ENCODE measurements around the gene SHC2.

SHC2 gene

GRCh38 chr19:447064-447426, 13.8 kb downstream of the SHC2 start:
- Histone ChIP-seq H3K4me1 (ENCODE audit: control insufficient read depth, insufficient read depth, low read depth, low read length) (no peaks in the 10 kb centered on the region), H3K9ac (ENCODE audit: low read length) (no peak overlapping the region), H3K9me3 (ENCODE audit: control insufficient read depth, low read length) (no peaks in the 10 kb centered on the region), H3K4ac (ENCODE audit: low read depth in 1 of 2, low read length in 2 of 2) (no peak overlapping the region), H2AK5ac (ENCODE audit: low read length, severe bottlenecking) (no peak overlapping the region), H3K27me3 (ENCODE audit: control insufficient read depth in 1 of 2, insufficient read depth in 1 of 2, low read length in 2 of 2) (no peaks in the 10 kb centered on the region), H4K91ac (ENCODE audit: low read length) (peak overlapping the region; percentile 64), H3K23ac (ENCODE audit: low read length in 2 of 2) (no peak overlapping the region), H3K14ac (ENCODE audit: low read length in 2 of 2) (no peak overlapping the region), H2AFZ (ENCODE audit: low read depth, low read length) (no peak overlapping the region), H4K8ac (ENCODE audit: low read length) (peak overlapping the region; percentile 31), H3K79me1 (replicated peaks; ENCODE audit: low read length, poor library complexity, severe bottlenecking) (no peaks in the 10 kb centered on the region), H3K27ac (ENCODE audit: low read length, poor library complexity, severe bottlenecking) (no peak overlapping the region), H2BK120ac (ENCODE audit: low read depth, low read length) (peak overlapping the region; percentile 56), H2BK15ac (ENCODE audit: low read depth, poor library complexity, severe bottlenecking) (no peak overlapping the region), H3K4me2 (ENCODE audit: low read length, poor library complexity, severe bottlenecking) (no peak overlapping the region), H2BK12ac (ENCODE audit: low read length in 2 of 2) (peak overlapping the region in 1 of 2 experiments; percentile 95), H3K4me3 (ENCODE audit: insufficient read depth in 1 of 2, low read depth in 1 of 2, low read length in 2 of 2) (no peak overlapping the region), H3K18ac (ENCODE audit: low read depth in 1 of 2, low read length in 2 of 2) (peak overlapping the region; percentile 64 to 77), H3K36me3 (ENCODE audit: control insufficient read depth in 1 of 2, insufficient read depth in 2 of 2, low read depth in 1 of 2, low read length in 2 of 2) (no peaks in the 10 kb centered on the region), H2BK5ac (ENCODE audit: low read depth, low read length, poor library complexity, severe bottlenecking) (no peak overlapping the region)
- 82% methylated on average over 24 of the region's 24 CpGs for WGBS
- no peak for DNase-seq

- Histone ChIP-seq H3K4ac (ENCODE audit: low read depth in 1 of 2, low read length in 2 of 2) (no peak overlapping the region), H3K79me1 (replicated peaks; ENCODE audit: low read length, poor library complexity, severe bottlenecking) (no peaks in the 10 kb centered on the region), H2BK120ac (ENCODE audit: low read depth, low read length) (no peak overlapping the region), H3K36me3 (ENCODE audit: control insufficient read depth in 1 of 2, insufficient read depth in 2 of 2, low read depth in 1 of 2, low read length in 2 of 2) (no peaks in the 10 kb centered on the region), H4K8ac (ENCODE audit: low read length) (no peak overlapping the region), H3K23ac (ENCODE audit: low read length in 2 of 2) (no peak overlapping the region), H3K9ac (ENCODE audit: low read length) (no peak overlapping the region), H3K18ac (ENCODE audit: low read depth in 1 of 2, low read length in 2 of 2) (no peak overlapping the region), H3K27me3 (ENCODE audit: control insufficient read depth in 1 of 2, insufficient read depth in 1 of 2, low read length in 2 of 2) (peaks cover 0 to 3% of the 10 kb centered on the region in 2 experiments), H2BK5ac (ENCODE audit: low read depth, low read length, poor library complexity, severe bottlenecking) (no peak overlapping the region), H4K91ac (ENCODE audit: low read length) (no peak overlapping the region), H2AK5ac (ENCODE audit: low read length, severe bottlenecking) (no peak overlapping the region), H2BK15ac (ENCODE audit: low read depth, poor library complexity, severe bottlenecking) (no peak overlapping the region), H3K4me3 (ENCODE audit: insufficient read depth in 1 of 2, low read depth in 1 of 2, low read length in 2 of 2) (no peak overlapping the region), H3K27ac (ENCODE audit: low read length, poor library complexity, severe bottlenecking) (no peak overlapping the region), H3K4me1 (ENCODE audit: control insufficient read depth, insufficient read depth, low read depth, low read length) (no peaks in the 10 kb centered on the region), H2BK12ac (ENCODE audit: low read length in 2 of 2) (no peak overlapping the region), H2AFZ (ENCODE audit: low read depth, low read length) (no peak overlapping the region), H3K9me3 (ENCODE audit: control insufficient read depth, low read length) (no peaks in the 10 kb centered on the region), H3K4me2 (ENCODE audit: low read length, poor library complexity, severe bottlenecking) (no peak overlapping the region), H3K14ac (ENCODE audit: low read length in 2 of 2) (no peak overlapping the region)
- DNase-seq = no peak
- 98% methylated on average over 26 of the region's 26 CpGs for WGBS
These were observed 16.1 kb downstream of the SHC2 start for GRCh38 chr19:444677-445210.

- H4K91ac ChIP-seq (ENCODE audit: low read length) = no peak overlapping the region
- H3K14ac ChIP-seq (ENCODE audit: low read length in 2 of 2) = no peak overlapping the region
- no peaks in the 10 kb centered on the region for H3K9me3 ChIP-seq (ENCODE audit: control insufficient read depth, low read length)
- H3K23ac ChIP-seq (ENCODE audit: low read length in 2 of 2) = no peak overlapping the region
- H3K4me1 ChIP-seq (ENCODE audit: control insufficient read depth, insufficient read depth, low read depth, low read length) = no peaks in the 10 kb centered on the region
- H2AK5ac ChIP-seq (ENCODE audit: low read length, severe bottlenecking) = no peak overlapping the region
- no peak for DNase-seq
- H3K4ac ChIP-seq (ENCODE audit: low read depth in 1 of 2, low read length in 2 of 2) = no peak overlapping the region
- H2BK120ac ChIP-seq (ENCODE audit: low read depth, low read length) = no peak overlapping the region
- no peak overlapping the region for H2BK15ac ChIP-seq (ENCODE audit: low read depth, poor library complexity, severe bottlenecking)
- no peak overlapping the region for H3K18ac ChIP-seq (ENCODE audit: low read depth in 1 of 2, low read length in 2 of 2)
- H3K79me1 ChIP-seq (replicated peaks; ENCODE audit: low read length, poor library complexity, severe bottlenecking) = no peaks in the 10 kb centered on the region
- H3K9ac ChIP-seq (ENCODE audit: low read length) = no peak overlapping the region
- peaks cover 0 to 3% of the 10 kb centered on the region in 2 experiments for H3K27me3 ChIP-seq (ENCODE audit: control insufficient read depth in 1 of 2, insufficient read depth in 1 of 2, low read length in 2 of 2)
- no peak overlapping the region for H3K4me3 ChIP-seq (ENCODE audit: insufficient read depth in 1 of 2, low read depth in 1 of 2, low read length in 2 of 2)
- no peak overlapping the region for H2AFZ ChIP-seq (ENCODE audit: low read depth, low read length)
- H3K36me3 ChIP-seq (ENCODE audit: control insufficient read depth in 1 of 2, insufficient read depth in 2 of 2, low read depth in 1 of 2, low read length in 2 of 2) = no peaks in the 10 kb centered on the region
- no peak overlapping the region for H3K27ac ChIP-seq (ENCODE audit: low read length, poor library complexity, severe bottlenecking)
- H4K8ac ChIP-seq (ENCODE audit: low read length) = no peak overlapping the region
- H2BK5ac ChIP-seq (ENCODE audit: low read depth, low read length, poor library complexity, severe bottlenecking) = no peak overlapping the region
- 86% methylated on average over 2 of the region's 2 CpGs for WGBS
- H3K4me2 ChIP-seq (ENCODE audit: low read length, poor library complexity, severe bottlenecking) = no peak overlapping the region
- H2BK12ac ChIP-seq (ENCODE audit: low read length in 2 of 2) = no peak overlapping the region
These were observed 17.8 kb downstream of the SHC2 start for GRCh38 chr19:443005-443404.

GRCh38 chr19:442085-442484, 18.7 kb downstream of the SHC2 start:
- no peaks in the 10 kb centered on the region for H3K79me1 ChIP-seq (replicated peaks; ENCODE audit: low read length, poor library complexity, severe bottlenecking)
- H2BK15ac ChIP-seq (ENCODE audit: low read depth, poor library complexity, severe bottlenecking) = no peak overlapping the region
- H4K8ac ChIP-seq (ENCODE audit: low read length) = no peak overlapping the region
- no peak overlapping the region for H2BK120ac ChIP-seq (ENCODE audit: low read depth, low read length)
- no peaks in the 10 kb centered on the region for H3K36me3 ChIP-seq (ENCODE audit: control insufficient read depth in 1 of 2, insufficient read depth in 2 of 2, low read depth in 1 of 2, low read length in 2 of 2)
- no peak overlapping the region for H2AK5ac ChIP-seq (ENCODE audit: low read length, severe bottlenecking)
- H3K27ac ChIP-seq (ENCODE audit: low read length, poor library complexity, severe bottlenecking) = no peak overlapping the region
- no peak overlapping the region for H3K23ac ChIP-seq (ENCODE audit: low read length in 2 of 2)
- no peaks in the 10 kb centered on the region for H3K4me1 ChIP-seq (ENCODE audit: control insufficient read depth, insufficient read depth, low read depth, low read length)
- H2AFZ ChIP-seq (ENCODE audit: low read depth, low read length) = no peak overlapping the region
- no peak for DNase-seq
- H3K4me3 ChIP-seq (ENCODE audit: insufficient read depth in 1 of 2, low read depth in 1 of 2, low read length in 2 of 2) = no peak overlapping the region
- no peak overlapping the region for H2BK5ac ChIP-seq (ENCODE audit: low read depth, low read length, poor library complexity, severe bottlenecking)
- H3K18ac ChIP-seq (ENCODE audit: low read depth in 1 of 2, low read length in 2 of 2) = no peak overlapping the region
- H2BK12ac ChIP-seq (ENCODE audit: low read length in 2 of 2) = no peak overlapping the region
- H3K9me3 ChIP-seq (ENCODE audit: control insufficient read depth, low read length) = no peaks in the 10 kb centered on the region
- H4K91ac ChIP-seq (ENCODE audit: low read length) = no peak overlapping the region
- no peak overlapping the region for H3K4me2 ChIP-seq (ENCODE audit: low read length, poor library complexity, severe bottlenecking)
- H3K14ac ChIP-seq (ENCODE audit: low read length in 2 of 2) = no peak overlapping the region
- no peak overlapping the region for H3K4ac ChIP-seq (ENCODE audit: low read depth in 1 of 2, low read length in 2 of 2)
- peaks cover 0 to 3% of the 10 kb centered on the region in 2 experiments for H3K27me3 ChIP-seq (ENCODE audit: control insufficient read depth in 1 of 2, insufficient read depth in 1 of 2, low read length in 2 of 2)
- H3K9ac ChIP-seq (ENCODE audit: low read length) = no peak overlapping the region
- WGBS = 98% methylated on average over 2 of the region's 2 CpGs
